HG03139 (cell line): Measurements from ENCODE around the gene TJAP1.

Experiments
- ATAC-seq: cut with Tn5 transposase; IDR thresholded peaks from one replicate; pipeline ENCODE4 v1.9.1; 2021; ENCODE audit not compliant: unreplicated experiment

TJAP1 gene

GRCh38 chr6:43477235-43478007, at the start of gene TJAP1:
TJAP1 (plus strand) TSS chr6:43477570; CDS start chr6:43499002, 21,432 bp downstream.
- ATAC-seq = peak; percentile 97

DNA sequence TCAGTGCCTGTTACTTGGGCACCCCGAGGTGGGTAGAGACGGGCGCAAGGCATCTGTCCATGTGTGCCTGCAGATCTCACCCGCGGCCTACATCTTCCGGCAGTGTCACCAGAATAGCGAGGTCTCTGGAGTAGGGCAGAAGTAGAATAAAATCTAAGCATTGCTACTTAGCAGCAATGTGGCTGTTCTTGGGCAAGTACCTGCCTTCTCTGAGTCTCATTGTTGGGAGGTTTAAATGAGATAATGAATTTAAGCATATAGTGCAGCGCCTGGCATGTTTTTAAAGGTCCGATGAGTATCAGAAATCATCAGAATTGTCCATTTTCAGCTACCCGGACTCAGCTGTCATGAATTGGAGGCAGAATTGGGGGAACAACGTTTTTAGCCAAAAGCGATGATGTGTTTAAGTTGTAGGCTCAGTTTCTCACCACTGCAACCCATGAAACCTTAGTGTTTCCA, 49.2 kb upstream of the TJAP1 start:
- no peak for ATAC-seq

DNA sequence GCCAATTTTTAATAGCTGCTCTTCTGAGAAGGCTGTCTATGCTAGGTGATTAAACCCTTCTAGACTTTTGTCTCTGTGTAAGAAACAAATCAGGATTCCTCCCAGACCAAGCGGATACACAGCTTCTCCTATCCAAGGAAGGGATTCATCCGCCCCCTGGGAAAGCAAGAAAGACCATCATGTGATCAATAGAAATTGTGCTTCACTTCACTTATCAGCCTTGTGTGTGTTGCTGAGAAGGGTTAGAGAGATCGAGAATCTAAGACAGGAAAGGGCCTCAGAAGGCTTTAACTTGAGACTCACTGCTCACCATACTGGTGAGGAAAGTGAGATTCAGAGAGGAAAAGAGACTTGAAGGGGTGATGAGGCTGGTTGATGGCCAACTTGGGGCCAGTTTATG, 48.5 kb upstream of the TJAP1 start:
- no peak for ATAC-seq

DNA sequence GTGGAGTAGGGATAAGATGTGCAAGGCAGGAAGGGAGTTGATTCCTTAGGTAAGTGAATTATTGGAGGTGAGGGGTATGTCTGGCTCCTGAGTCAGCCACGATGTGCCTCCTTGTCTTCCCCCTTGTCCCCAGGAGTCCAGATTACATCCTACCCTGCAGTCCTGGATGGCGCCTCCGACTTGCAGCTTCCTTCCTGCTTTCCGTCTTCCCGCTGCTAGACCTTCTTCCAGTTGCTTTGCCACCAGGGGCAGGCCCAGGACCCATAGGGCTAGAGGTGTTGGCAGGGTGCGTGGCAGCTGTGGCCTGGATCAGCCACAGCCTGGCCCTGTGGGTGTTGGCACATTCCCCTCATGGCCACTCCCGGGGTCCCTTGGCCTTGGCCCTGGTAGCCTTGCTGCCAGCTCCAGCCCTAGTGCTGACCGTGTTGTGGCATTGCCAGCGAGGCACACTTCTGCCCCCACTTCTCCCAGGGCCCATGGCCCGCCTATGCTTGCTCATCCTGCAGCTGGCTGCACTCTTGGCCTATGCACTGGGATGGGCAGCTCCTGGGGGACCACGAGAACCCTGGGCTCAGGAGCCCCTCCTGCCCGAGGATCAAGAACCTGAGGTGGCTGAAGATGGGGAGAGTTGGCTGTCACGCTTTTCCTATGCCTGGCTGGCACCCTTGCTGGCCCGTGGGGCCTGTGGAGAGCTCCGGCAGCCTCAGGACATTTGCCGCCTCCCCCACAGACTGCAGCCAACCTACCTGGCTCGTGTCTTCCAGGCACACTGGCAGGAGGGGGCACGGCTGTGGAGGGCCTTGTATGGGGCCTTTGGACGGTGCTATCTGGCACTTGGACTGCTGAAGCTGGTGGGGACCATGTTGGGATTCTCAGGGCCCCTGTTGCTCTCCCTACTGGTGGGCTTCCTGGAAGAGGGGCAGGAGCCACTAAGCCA, 45.1 kb upstream of the TJAP1 start:
- no peak for ATAC-seq

DNA sequence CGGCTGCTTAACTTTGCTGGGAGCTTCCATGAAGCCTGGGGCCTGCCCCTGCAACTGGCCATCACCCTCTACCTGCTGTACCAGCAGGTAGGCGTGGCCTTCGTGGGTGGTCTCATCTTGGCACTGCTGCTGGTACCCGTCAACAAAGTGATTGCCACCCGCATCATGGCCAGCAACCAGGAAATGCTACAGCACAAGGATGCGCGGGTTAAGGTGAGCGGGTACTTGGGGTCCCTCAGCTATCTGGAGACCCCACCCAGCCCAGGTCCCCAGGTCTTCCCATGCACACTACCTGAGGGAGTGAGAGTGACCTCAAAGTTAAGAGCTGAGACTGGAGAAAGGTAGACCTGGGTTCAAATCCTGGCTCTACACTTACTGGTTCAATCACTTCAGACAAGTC, 44.2 kb upstream of the TJAP1 start:
- ATAC-seq = no peak

GRCh38 chr6:43434001-43434840, 43.1 kb upstream of the TJAP1 start:
- ATAC-seq = no peak

GRCh38 chr6:43434943-43435342, 42.4 kb upstream of the TJAP1 start:
- no peak for ATAC-seq

- ATAC-seq = no peak
These were observed 41.5 kb upstream of the TJAP1 start for GRCh38 chr6:43435682-43436437.

DNA sequence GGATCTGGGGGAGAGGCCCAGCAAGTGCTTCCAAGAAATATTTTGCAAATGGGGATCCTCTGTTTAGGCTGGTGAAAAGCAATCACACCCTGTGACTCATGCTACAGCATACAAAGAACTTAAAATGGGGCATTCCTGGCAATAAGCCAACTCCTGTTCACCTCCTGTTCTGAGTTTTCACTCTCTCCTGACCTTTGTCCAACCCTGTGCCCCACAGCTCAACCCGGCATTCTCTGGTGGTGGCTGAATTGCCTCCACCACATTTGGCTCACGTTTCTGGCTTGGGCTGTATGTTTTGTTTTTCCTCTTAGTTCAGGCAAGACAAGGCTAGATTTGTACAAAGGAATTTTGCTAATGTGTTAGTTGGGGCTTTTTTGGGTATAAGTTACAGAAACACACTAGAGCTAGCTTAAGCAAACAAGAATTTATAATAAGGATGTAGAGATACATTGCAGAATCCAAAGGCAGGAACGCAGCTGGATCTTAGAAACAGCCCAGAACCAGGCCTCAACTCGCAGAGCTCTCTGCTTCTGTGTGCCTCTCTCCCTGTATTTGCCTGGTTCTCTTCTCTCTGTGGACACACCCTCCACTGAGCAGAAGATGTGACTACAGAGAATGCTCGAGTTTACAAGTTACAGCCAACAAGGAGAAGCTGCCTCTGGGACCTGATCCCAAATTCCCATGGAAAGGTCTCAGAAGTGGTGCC, 40.6 kb upstream of the TJAP1 start:
- no peak for ATAC-seq

DNA sequence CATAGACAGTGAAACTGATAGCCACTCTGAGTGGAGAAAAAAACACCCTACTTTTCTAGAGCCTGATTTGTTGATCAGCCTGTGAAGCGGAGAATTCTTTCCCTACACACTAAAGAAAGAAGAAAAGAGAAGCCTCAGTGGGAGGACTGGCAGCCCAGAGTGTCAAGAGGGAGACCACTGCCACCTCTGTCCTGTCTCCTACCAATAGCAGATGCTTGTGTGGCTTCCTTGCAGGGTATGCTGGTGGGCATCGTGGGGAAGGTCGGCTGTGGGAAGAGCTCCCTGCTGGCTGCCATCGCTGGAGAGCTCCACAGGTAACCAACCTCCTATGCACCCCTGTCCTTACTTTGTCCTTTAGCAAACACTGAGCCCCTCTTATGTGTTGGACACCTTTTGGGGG, 39.7 kb upstream of the TJAP1 start:
- ATAC-seq = no peak

DNA sequence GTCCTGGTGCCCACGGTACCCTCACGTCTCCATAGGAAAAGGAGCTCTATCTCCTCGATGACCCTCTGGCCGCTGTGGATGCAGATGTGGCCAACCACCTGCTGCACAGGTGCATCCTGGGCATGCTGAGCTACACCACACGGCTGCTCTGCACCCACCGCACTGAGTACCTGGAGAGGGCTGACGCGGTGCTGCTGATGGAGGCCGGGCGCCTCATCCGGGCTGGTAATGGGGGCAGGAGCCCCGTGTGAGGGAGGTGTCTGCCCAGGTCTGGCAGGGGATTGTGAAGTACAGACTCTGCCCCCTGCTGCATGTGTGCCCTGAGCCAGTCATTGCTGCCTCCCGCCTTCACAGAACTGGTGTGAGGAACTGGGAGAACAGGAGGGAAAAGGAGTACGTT, 34.4 kb upstream of the TJAP1 start:
- ATAC-seq = no peak

DNA sequence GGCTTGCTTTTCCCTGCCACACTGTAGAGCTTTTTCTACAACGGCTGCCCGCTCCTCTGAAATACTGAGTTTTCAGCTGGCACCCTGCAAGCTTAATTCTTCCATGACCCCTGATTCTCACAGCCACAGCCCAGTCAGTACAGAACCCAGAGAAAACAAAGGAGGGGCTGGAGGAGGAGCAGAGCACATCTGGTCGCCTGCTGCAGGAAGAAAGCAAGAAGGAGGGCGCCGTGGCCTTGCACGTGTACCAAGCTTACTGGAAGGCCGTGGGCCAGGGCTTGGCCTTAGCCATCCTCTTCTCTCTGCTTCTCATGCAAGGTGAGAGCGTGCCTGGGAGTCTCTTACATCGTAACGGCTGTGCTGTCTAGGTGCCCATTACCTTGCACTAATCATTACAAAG, 33.3 kb upstream of the TJAP1 start:
- ATAC-seq = no peak

DNA sequence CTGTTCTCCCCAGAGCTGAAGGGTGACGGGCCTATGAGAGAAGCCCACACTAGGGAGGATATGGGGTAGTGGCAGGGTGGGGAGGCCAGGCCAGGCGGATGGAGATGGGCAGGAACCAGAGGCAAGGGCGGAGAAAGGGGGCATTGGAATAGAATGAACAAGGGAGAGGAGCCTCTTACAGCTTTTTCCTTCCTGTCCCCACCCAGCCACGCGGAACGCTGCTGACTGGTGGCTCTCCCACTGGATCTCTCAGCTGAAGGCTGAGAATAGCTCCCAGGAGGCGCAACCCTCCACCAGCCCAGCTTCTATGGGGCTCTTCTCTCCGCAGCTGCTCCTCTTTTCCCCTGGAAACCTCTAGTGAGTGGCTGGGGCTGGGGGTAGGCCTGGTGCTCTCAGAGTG, 32.8 kb upstream of the TJAP1 start:
- no peak for ATAC-seq

- ATAC-seq = no peak
These were observed 31.8 kb upstream of the TJAP1 start for GRCh38 chr6:43445576-43445975.

- no peak for ATAC-seq
These were observed 29.8 kb upstream of the TJAP1 start for GRCh38 chr6:43447604-43448003.

DNA sequence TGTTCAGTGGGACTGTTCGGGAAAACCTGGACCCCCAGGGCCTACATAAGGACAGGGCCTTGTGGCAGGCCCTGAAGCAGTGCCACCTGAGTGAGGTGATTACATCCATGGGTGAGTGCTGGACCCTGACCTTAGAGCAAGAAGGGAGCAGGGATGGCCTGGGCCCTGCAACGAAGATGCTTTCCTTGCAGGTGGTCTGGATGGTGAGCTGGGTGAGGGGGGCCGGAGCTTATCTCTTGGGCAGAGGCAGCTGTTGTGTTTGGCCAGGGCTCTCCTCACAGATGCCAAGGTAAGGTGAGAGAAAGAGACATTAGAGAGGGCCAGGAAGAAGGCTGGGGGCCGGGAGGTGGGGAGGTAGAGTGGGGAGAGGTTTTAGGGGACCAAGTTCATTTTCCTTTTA, 28.5 kb upstream of the TJAP1 start:
- ATAC-seq = no peak

DNA sequence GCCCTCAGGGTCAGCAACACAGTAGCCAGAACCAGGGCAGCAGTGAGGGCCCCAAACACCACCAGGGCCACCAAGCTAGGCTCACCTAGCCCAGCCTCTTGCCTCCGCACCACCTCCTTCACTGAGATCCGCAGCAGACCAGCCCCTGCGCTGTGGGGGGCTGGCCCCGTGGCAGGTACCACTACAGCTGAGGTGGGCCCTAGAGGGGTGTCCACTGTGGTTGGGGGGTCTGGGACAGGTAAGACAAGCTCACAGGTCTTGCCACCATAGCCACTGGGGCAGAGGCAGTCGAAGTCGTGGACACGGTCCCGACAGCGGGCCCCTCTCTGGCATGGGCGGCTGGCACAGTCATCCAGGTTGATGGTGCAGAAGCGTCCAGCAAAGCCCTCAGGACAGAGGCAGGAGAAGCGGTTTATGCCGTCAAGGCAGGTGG, 26.7 kb upstream of the TJAP1 start:
- no peak for ATAC-seq

DNA sequence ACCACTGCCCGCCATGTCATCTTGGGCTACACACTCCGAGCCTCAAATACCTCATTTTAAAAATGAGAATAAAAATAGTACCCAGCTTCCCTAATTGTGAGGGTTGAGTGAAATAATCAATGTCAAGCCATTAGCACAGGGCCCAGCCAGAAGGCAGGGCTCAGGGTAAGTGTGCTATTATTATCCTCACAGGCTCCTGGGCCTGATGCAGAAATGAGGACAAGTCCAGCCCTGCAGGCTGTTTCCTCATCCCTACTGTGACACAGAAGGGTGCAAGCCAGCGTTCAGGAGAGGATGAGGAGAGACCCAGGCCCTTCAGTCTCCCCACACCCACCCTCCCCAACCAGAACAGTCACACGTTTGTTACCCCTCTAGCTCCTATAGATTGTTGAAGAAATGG, 26.0 kb upstream of the TJAP1 start:
- no peak for ATAC-seq

GRCh38 chr6:43451939-43452338, 25.4 kb upstream of the TJAP1 start:
- ATAC-seq = no peak

DNA sequence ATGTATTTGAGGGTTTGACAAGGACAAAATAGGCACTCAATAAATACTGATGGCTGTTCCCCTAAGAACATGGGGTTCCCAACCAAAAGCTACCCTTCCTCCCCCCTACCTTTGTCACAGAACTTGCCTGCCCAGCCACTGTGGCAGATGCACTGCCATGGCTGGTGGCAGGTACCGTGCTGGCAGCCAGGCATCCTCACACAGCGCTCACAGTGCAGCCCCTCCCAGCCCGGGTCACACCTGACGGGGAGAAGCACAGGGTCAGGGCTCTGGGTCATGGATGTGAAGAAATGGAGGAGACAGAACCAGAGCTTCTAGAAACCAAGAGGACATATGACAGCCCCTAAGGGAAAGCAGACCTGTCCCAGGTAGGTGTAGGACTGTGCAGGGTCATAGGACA, 24.5 kb upstream of the TJAP1 start:
- ATAC-seq = no peak
